GOT3 (cell line): Measurements from ENCODE around the gene ZNF845.
A peak's percentile ranks its signal among the peaks of the same experiment; 100 is the strongest.
"Not testable (repeated sequence)": the region's sequence is repeated elsewhere in the genome, so short reads cannot be mapped to it uniquely, and the experiment has no call there.

Experiments used
- DNase-seq: peaks from one replicate; lab custom pipeline; 2025; ENCODE audit warnings: mixed read lengths; lab: John Stamatoyannopoulos, UW

ZNF845 gene

DNA sequence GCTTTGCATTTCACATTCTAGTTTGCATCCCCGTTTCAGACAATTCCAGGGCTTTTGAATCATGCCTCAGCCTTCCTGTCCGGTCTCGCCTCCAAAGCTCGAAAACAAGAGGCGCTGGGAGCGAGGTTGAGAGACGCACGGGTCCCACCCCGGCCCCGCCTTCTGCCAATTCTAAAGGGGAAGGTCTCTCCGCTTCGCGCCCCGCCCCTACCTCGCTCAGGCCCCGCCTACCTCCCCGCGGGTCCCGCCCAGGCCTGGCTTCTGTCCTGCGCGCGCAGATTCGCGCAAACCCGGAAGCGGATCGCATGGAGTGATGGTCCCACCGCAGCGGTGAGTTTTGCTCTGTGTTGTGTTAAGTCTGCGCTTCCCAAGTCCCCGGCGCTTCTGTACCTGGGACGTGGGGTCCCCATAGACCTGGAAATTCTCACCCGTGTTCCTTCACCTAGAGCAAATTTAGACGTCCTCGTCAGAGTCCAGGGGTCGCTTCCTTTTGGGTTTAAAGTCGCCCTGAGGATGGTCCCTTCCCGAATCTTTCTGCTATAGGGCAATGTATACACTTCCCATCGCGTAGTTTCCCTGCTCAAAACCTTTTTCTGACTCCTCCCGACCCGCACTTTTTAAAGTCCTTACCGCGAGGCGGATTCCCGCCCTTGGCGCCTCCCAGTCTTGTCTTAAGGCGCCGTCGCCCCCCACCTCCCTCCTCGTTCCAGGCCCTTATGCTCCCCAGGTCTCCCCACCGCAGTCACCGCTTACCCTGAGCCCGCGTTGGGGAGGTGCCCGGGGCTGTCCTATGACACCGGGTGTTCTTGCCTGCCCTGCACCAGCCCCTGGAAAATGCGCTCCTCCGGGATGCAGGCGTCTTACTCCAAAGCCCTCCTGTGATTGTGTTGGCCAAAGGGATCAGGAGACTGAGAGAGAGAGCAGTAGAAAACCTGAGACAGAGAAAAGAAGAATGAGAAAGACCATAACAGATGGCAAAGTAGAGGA is at the start of gene ZNF845:
TSS of gene ZNF845 (plus strand) at position 287 of the 987 bp plus-strand sequence. CDS start 7,559 bp downstream, outside the sequence.
- DNase-seq = peak; percentile 77

- DNase-seq = no peak
Measured at GRCh38 chr19:53285087-53285486, 48.5 kb upstream of the ZNF845 start.

DNA sequence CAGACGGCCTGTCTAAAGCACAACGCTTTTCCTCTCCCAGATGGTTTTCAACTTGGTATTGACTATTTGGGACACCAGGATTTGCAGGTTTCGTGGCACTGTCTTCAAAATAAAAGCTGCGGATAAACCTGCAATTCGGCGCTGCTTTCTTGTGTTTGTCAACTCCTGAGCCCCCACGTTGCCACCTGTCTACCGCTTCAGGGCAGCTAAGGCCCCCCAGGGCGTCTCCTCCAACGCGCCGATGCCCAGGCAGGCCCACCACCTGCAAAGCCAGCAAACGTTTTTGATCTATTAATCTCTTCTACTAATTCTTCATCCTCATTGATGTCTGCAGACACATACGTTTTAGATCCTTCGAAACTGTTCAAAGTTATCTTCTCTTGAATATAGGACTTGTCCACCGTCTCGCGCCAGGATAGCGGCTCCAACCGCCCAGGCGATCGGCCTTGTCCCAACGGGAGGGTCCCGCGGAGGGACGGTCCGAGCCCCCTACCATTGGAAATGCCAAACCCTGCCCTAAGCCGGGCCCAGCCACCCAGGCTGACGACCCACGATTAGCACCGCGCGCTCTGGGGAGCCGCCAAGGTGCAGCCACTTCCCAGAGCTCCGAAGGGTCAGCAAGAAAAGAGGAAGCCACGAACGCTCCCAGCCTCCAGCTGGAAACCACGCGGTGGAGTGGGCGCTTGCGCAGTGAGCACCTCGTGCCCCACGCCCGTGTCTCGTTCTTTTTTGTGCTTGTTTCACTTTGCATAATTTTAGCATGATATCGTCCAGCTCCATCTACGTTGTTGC is 42.6 kb upstream of the ZNF845 start:
- DNase-seq = no peak

DNA sequence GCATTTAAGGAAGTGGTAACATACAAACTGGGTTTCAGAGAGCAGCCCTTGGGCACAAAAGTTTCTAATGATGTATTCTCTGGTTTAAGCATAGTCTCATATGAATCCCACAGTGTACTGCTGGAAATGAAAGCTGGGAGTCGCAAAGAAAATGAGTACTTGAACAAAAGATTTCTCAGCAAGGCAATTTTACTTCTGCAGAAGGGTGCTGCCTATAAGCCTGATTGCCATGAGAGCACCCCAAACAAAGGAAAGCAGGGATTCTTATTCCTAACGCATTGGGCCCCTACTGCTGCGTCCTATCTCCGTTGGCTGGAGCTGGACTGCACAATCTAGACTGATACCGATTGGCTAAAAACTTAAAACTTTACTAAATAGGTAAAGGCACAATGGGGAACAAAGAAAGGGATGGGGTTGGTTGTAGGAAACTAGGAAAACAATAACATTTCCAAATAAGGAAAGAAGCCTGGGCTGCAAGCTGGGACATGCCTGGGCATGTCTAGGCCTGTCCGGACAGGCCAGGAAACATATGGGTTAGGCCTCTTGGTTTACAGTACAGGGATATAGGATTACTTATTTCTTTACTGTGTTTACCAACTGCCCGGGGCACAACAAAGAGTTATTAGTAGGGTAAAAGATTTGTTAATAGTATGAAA is 38.6 kb upstream of the ZNF845 start:
- no peak for DNase-seq

GRCh38 chr19:53301341-53301740 is 32.2 kb upstream of the ZNF845 start:
- DNase-seq = not testable (repeated sequence)

GRCh38 chr19:53308339-53308811 is 25.2 kb upstream of the ZNF845 start:
- DNase-seq = no peak

- no peak for DNase-seq
Measured at GRCh38 chr19:53311044-53311443, 22.5 kb upstream of the ZNF845 start.

DNA sequence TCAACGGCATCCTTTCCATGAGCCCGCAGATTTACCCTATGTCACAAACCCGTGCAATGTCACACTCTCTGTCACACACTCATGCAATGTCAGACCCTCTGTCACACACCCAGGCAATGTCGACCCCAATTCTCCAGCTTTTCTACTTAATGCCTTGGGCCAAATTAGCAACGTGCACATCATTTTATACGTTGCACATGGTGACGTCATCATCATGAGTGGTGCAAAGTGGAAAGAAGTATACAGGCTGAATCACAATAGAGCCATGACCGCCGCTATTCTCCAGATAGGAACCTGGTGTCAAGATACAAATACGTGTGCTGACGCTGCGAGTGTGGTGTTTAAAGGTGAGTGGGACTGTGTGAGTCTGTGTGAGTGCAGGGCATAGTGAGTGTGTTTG is 21.7 kb upstream of the ZNF845 start:
- no peak for DNase-seq

DNA sequence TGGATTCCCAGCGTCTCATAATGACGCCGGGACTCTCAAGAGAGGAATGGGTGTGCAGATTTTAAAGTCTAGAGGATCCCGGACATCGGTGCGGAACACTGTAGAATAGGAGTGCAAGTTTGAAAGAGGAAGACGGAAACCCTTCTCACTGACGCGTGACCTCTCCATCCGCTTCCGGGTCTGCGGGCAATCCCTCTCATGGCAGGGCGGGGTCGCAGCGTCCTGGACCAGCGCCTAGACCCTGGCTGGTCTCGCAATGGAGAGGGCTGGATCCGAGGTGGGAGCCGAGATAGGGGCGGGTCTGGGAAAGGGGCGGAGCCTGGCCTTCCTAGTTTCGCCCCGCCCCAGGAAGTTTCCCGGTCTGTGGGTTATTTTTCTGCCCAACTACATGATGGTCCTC is 4.6 kb upstream of the ZNF845 start:
- no peak for DNase-seq

- no peak for DNase-seq
Measured at GRCh38 chr19:53332484-53332883, 1.1 kb upstream of the ZNF845 start.

DNA sequence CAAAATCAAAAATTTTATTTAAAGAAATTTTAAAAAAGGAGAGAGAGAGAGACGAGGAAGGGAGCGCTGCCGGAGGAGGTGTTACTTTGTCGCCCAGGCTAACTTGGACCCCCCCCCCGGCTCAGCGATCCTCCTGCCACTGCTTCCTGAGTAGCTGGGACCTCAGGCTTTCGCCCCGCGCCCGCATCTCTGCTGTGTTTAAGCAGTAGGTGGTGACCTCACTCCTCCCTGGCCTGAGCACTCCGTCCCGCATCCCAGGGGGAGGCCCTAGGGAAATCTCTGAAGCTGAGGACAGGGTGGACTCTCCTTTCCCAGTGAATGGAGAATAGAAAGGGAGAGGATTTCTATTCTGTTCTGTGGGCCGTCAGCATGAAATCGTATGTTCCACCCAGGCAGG is 485 bp upstream of the ZNF845 start:
- no peak for DNase-seq

GRCh38 chr19:53344403-53344802 is 10.9 kb downstream of the ZNF845 start:
- DNase-seq = not testable (repeated sequence)

DNA sequence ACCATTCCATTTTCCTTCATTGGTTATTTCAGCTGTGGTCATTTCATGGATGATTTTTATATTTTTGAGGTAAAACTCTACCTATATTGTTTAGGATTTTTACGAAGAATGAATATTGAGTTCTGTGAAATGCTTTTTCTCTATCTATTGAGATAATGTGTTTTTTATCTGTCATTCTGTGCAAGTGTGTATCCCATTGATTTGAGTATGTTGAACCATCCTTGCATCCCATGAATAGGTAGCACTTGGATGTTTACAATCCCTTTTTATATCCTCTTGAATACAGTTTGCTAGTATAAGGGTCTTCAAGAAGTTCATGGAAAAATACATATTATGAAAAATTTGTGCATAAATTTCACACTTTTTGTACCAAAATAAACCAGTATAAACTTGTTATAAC is 22.2 kb downstream of the ZNF845 start:
- DNase-seq = no peak

DNA sequence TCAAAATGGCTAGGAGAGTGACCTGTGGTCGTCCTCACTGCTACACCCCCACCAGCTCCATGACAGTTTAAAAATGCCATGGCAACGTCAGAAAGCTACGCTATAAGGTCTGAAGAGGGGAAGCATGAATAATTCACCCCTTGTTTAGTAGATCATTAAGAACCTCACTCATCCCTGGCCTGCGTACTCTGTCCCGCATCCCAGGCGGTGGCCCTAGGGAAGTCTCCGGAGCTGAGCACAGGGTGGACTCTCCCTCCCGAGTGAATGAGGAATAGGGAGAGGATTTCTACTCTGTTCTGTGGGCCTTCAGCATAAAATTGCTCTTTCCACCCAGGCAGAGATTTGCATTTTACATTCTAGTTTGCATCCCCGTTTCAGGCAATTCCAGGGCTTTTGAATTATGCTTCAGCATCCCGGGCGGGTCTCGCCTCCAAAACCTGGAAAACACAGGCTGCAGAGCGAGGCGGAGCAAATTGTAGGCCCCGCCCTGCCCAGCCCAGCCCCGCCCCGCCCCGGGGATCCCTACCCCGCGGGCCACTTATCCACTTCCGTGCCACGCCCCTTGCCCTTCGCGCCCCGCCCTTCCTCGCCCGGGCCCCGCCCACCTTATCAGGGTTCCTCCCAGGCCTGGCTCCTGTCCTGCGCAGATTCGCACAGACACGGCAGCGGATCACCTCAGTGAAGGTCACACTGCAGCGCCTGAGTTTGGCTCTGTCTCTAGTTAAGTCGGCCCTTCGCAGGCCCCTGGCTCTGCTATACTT is 24.5 kb downstream of the ZNF845 start:
- DNase-seq = no peak

DNA sequence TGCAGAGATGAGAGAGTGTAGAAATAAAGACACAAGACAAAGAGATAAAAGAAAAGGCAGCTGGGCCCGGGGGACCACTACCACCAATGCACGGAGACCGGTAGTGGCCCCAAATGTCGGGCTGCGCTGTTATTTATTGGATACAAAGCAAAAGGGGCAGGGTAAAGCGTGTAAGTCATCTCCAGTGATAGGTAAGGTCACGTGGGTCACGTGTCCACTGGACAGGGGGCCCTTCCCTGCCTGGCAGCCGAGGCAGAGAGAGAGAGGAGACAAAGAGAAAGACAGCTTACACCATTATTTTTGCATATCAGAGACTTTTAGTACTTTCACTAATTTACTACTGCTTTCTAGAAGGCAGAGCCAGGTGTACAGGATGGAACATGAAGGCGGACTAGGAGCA is 26.5 kb downstream of the ZNF845 start:
- DNase-seq = not testable (repeated sequence)

DNA sequence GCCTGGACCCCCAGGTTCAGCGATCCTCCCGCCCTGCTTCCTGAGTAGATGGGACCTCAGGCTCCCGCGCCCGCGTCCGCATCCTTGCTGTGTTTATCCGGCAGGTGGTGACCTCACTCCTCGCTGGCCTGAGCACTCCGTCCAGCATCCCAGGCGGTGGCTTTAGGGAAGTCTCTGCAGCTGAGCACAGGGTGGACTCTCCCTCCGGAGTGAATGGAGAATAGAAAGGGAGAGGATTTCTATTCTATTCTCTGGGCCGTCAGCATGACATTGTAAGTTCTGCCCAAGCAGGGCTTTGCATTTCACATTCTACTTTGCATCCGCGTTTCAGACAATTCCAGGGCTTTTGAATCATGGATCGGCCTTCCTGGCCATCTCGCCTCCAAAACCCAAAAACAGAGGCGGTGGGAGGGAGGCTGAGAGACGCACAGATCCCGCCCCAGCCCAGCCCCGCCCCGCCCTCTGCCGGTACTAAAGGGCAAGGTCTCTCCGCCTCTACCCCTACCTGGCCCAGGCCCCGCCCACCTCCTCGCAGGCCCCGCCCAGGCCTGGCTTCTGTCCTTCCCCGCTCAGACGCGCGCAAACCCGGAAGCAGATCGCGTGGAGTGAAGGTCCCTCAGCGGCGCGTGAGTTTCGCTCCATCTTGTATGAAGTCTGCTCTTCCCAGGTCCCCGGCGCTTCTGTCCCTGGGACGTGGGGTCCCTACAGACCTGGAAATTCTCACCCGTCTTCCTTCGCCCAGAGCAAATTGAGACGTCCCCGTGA is 31.8 kb downstream of the ZNF845 start, which contains the start of gene ZNF525:
TSS of gene ZNF525 (plus strand) at position 572 of the 765 bp plus-strand sequence. CDS start 6,577 bp downstream, outside the sequence.
- peak; percentile 4 for DNase-seq

DNA sequence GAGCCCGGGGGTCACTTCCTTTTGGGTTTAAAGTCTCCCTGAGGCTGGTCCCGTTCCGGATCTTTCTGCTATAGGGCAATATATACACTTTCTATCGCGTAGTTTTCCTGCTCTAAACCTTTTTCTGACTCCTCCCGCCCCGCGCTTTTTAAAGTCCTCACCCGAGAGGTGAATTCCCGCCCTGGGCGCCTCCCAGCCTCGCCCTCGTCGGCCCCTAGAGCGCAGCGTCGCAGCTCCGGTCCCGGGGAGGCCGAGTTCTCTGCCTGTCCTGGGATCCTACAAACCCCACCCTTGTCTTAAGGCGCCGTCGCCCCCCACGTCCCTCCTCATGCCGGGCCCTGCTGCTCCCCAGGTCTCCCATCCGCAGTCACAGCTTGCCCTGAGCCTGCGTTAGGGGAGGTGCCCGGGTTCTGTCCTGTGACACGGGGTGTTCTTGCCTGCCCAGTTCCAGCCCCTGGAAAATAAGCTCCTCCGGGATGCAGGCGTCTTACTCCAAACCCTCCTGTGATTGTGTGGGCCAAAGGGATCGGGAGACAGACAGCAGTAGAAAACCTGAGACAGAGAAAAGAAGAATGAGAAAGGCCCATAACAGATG is 32.4 kb downstream of the ZNF845 start:
- no peak for DNase-seq

- DNase-seq = no peak
Measured at GRCh38 chr19:53372196-53372595, 38.6 kb downstream of the ZNF845 start.

DNA sequence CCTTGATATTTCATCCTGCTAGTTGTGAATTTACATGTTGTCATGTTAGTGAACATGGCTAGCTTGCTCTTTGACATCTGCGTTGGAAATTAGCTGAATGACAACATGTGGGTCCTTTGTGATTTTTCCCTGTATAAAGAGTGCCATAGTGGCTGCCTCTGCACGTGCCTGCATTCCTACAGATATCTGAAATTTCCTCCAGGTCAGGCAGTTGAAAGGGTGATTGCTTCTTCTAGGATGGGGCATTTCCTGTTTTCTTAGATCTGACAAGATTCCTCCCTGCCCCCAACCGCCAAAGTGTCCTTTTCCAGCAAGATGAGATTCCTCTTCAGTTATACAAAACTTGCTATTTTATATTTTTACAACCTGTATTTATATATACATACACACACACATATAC is 40.7 kb downstream of the ZNF845 start:
- no peak for DNase-seq

- no peak for DNase-seq
Measured at GRCh38 chr19:53374743-53375142, 41.2 kb downstream of the ZNF845 start.
